ENCODE data around the gene AP2S1. TPM values are rescaled to one million over a fixed set of nuclear protein-coding genes. Genes with fewer than 3 reads are reported as not detected.
"Not testable (repeated sequence)": the region's sequence is repeated elsewhere in the genome, so short reads cannot be mapped to it uniquely, and the experiment has no call there.

AP2S1 gene
- total RNA-seq: 100 to 1,000 TPM; 130 to 136 TPM

DNA sequence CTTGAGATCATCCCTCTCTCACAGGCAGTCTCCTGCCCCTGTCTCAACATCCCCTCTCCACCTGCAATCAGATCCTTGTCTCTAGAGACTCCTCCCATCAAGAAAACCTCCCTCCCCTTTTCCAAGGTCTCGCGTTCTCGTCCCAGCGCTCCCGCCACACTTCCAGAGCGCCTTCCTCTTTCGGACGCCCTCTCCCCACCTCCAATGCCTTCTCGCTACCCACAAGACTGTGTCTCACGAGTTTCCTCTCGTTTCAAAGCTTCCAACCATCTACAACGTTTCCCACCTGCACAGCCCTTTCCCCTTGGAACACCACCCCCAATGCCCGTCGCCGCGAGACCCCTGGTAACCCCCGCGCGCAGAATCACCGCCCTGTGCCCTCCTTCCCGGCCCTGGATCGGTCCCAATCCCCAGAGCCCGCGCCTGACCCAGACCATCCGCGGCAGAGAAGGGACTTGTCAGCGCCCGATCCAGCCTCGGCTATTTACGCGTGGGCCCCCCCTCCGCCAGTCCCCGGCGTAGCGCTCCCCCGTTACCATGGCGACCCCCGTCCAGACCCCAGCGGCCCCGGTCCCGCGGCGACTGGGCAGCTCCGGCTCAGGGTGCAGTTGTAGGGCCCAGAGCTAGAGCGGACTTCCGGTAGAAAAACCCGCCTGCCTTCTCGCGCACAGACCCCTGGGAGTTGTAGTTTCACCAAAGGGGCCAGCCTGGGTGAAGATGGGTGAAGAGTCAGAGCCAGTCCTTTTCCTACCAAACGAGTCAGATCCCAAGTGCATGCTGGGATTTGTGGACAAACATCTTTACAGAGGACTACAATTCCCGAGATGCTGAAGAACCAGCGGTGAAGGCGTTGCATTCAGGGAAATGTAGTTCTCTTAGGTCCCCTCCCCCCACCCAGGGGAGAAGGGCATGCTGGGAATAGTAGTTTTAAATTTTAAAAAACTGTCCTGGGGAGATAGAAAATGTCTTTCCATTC, at the start of gene AP2S1:
TSS of gene AP2S1 (minus strand) at position 619 of the 976 bp plus-strand sequence. CDS start at position 539, 80 bp downstream.
- CTCF ChIA-PET: interaction anchor here (0.6 to 1.8 kb wide), 4 partner anchors 10 to 665 kb away, joined by 3 to 11 read pairs (median 8); no protein-coding TSS in a partner anchor
- H3K9me3 Mint-ChIP-seq: no peaks in the 10 kb centered on the region
- POLR2A ChIA-PET: no interaction called here
- peaks cover 4% of the 10 kb centered on the region for H3K27me3 Mint-ChIP-seq
- peak within 1 kb of the TSS; percentile 87 for H3K27ac Mint-ChIP-seq
- H3K4me3 Mint-ChIP-seq: peak within 1 kb of the TSS; percentile 89
- peak; percentile 93 for DNase-seq
- peaks cover 29% of the 10 kb centered on the region for H3K4me1 Mint-ChIP-seq
- H3K36me3 Mint-ChIP-seq (ENCODE audit: low read depth): peaks cover 9% of the 10 kb centered on the region

- H3K4me1 Mint-ChIP-seq: peaks cover 18% of the 10 kb centered on the region
- POLR2A ChIA-PET: no interaction called here
Observed at GRCh38 chr19:46900341-46900740, 49.7 kb upstream of the AP2S1 start.

GRCh38 chr19:46898731-46899130, 48.1 kb upstream of the AP2S1 start:
- H3K27ac Mint-ChIP-seq: no peak overlapping the region
- peaks cover 11% of the 10 kb centered on the region for H3K4me1 Mint-ChIP-seq
- POLR2A ChIA-PET: no interaction called here
- no peak for DNase-seq
- H3K36me3 Mint-ChIP-seq (ENCODE audit: low read depth): no peaks in the 10 kb centered on the region
- H3K9me3 Mint-ChIP-seq: no peaks in the 10 kb centered on the region
- H3K27me3 Mint-ChIP-seq: no peaks in the 10 kb centered on the region
- CTCF ChIA-PET: interaction anchor here (0.9 to 1.1 kb wide), 2 partner anchors 9 to 114 kb away, joined by 3 to 5 read pairs; no protein-coding TSS in a partner anchor
- H3K4me3 Mint-ChIP-seq: no peak overlapping the region

More at GRCh38 chr19:46900341-46900740, 49.7 kb upstream of the AP2S1 start:
- no peak for DNase-seq
- Mint-ChIP-seq H3K36me3 (ENCODE audit: low read depth) (no peaks in the 10 kb centered on the region), H3K9me3 (no peaks in the 10 kb centered on the region), H3K4me3 (no peak overlapping the region), H3K27ac (no peak overlapping the region), H3K27me3 (no peaks in the 10 kb centered on the region)
- CTCF ChIA-PET: interaction anchor here (0.6 to 1.1 kb wide), 3 partner anchors 17 to 306 kb away, joined by 3 to 4 read pairs (median 3); no protein-coding TSS in a partner anchor

- POLR2A ChIA-PET: no interaction called here
- no peaks in the 10 kb centered on the region for H3K36me3 Mint-ChIP-seq (ENCODE audit: low read depth)
- no peaks in the 10 kb centered on the region for H3K9me3 Mint-ChIP-seq
- H3K27ac Mint-ChIP-seq: no peak overlapping the region
- no peak for DNase-seq
- H3K4me3 Mint-ChIP-seq: no peak overlapping the region
- CTCF ChIA-PET: interaction anchor here (1.0 to 1.8 kb wide), 3 partner anchors 10 to 22 kb away, joined by 4 to 7 read pairs (median 5); no protein-coding TSS in a partner anchor
- no peaks in the 10 kb centered on the region for H3K27me3 Mint-ChIP-seq
- peaks cover 10% of the 10 kb centered on the region for H3K4me1 Mint-ChIP-seq
Observed at GRCh38 chr19:46896076-46896794, 45.6 kb upstream of the AP2S1 start.

DNA sequence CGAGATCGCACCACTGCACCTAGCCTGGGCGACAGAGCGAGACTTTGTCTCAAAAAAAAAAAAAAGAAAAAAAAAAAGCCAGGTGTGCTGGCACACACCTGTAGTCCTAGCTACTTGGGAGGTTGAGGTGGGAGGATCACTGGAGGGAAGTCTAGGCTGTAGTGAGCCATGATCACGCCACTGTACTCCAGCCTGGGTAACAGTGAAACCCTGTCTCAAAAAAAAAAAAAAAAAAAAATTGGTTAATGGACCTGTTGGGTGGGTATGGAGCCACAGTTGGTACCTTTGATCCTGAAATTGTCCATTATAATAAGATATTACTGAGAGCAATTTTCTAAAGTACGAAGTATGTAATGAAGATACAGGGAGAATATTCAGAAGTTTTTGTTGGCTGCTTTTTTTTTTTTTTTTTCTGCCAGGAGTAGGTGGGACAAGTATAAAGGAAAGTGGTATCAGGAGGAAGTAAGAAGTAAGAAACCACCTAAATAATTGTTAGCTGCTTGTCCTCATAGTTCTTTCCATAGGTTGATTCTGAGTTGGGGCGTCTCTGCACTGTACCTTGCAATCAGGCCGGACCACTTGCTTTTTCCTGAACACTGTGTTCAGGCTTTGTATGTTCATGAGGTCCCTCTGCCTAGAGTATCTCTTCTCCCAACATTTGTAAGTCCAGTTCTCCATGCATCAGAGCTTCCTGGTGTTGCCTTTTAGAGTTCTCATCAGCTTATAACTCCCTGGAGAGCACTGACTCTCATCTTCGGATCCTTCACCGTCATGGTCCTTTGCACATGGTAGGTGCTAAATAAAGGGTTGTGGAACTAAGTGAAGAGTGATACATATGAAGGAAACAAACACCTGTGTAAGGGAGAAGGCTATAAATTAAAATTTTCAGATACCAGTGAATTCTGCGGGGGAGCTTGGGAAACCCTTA, 41.9 kb upstream of the AP2S1 start:
- H3K4me3 Mint-ChIP-seq: no peak overlapping the region
- no peak for DNase-seq
- no peaks in the 10 kb centered on the region for H3K27me3 Mint-ChIP-seq
- H3K9me3 Mint-ChIP-seq: no peaks in the 10 kb centered on the region
- H3K4me1 Mint-ChIP-seq: peaks cover 6% of the 10 kb centered on the region
- H3K27ac Mint-ChIP-seq: no peak overlapping the region
- ChIA-PET CTCF (interaction anchor here (0.6 to 1.0 kb wide), 3 partner anchors 11 to 49 kb away, joined by 3 read pairs; no protein-coding TSS in a partner anchor), POLR2A (no interaction called here)
- no peaks in the 10 kb centered on the region for H3K36me3 Mint-ChIP-seq (ENCODE audit: low read depth)

DNA sequence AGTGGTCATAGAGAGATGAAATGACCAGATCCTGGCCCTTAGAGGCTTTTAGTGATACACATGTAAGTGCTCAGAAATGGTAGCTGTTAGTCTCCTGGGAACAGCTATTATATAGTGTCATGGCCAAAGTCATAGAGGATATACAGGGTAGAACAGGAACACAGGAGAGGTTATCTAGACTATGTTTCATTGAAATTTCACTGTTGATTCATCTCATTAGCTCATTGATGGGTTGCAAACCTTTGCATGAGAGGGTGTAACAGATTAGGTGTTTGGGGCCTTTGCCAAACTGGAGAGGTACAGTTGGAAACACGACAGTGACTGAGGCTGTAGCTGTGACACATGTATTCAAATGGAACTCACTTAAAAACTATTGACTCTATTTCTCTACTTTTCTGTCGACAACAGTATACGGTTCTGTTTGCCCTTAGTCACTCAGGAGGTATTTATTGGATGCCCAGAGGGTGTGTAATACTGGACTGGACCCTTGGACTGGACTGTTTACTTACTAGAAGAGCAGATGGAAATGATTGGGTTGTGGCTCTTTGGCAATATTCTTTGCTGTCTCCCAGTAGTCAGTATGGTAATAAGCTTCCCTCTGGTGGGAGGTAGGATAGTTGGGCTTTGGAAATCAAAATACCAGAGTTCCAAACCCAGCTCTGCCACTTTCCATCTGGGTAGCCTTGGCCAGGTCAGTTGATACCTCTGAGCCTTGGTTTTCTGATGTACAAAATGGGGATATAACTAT, 40.0 kb upstream of the AP2S1 start:
- Mint-ChIP-seq H3K4me3 (no peak overlapping the region), H3K4me1 (peaks cover 9% of the 10 kb centered on the region), H3K9me3 (no peaks in the 10 kb centered on the region), H3K27ac (no peak overlapping the region), H3K36me3 (ENCODE audit: low read depth) (no peaks in the 10 kb centered on the region), H3K27me3 (no peaks in the 10 kb centered on the region)
- CTCF ChIA-PET: interaction anchor here (0.5 to 1.7 kb wide), 5 partner anchors 9 to 1272 kb away, joined by 3 to 5 read pairs (median 3); no protein-coding TSS in a partner anchor
- POLR2A ChIA-PET: no interaction called here
- DNase-seq: no peak

DNA sequence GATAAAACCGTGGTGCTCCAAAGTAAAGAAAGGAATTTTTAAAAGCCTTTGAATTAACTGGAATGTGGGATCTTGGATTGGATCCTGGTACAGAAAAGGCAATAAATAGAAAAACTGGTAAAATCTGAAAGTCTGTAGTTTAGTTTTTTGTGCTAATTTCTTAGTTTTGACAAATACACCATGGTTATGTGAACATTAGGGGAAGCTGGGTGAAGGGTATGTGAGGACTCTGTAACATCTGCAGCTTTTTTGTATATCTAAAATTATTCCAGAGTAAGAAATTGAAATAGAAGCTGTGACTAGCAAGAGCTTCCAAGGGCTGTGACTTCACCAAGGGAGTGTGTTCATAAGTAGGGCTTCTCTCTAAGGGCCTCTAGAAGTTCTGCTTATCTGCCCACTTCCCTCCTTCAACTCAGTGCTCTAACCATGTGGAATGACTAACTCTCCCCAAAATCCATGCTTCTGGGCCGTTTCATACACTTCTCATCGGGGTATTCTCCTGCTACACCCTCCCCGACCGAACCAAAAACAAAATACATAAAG, 36.7 kb upstream of the AP2S1 start:
- Mint-ChIP-seq H3K9me3 (no peaks in the 10 kb centered on the region), H3K27ac (no peak overlapping the region), H3K4me1 (peaks cover 7% of the 10 kb centered on the region), H3K4me3 (no peak overlapping the region), H3K36me3 (ENCODE audit: low read depth) (no peaks in the 10 kb centered on the region), H3K27me3 (no peaks in the 10 kb centered on the region)
- POLR2A ChIA-PET: no interaction called here
- DNase-seq: no peak
- CTCF ChIA-PET: interaction anchor here (1.0 kb wide), 1 partner anchor 38 kb away, joined by 3 read pairs; no protein-coding TSS in a partner anchor

DNA sequence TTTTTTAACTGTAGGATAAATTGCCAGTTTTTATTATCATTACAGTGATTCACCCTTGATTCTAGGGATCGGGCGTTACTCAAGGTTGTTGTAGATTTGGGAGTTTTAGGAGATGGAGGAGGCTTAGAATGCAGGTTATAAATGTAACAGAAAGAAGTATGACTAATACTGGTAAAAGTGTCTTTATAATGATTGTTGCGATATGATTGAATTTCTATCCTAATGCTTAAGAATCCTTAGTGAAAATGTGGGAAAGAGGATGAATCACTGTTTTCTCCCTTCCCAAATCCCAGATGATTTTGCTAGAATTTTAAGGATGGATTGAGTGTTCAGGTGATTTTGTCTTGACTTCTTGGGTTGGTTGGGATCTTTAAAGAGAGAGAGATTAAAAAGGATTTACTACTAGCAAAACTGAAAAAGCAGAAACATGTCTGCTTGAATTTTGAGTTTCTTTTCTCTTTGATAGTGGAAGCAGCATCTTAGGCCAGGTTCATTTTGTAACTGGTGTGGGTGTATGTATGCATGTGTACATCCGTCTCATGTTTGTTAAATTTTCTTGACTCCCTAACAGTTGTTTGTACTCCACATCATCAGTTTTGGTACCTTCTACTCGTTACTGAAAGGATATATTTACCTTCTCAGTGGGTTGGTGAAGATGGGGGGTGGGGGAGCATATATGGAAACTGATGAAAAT, 36.0 kb upstream of the AP2S1 start:
- Mint-ChIP-seq H3K27me3 (no peaks in the 10 kb centered on the region), H3K4me1 (peaks cover 7% of the 10 kb centered on the region), H3K27ac (no peak overlapping the region), H3K4me3 (no peak overlapping the region), H3K9me3 (no peaks in the 10 kb centered on the region), H3K36me3 (ENCODE audit: low read depth) (no peaks in the 10 kb centered on the region)
- ChIA-PET POLR2A (no interaction called here), CTCF (interaction anchor here (0.6 to 1.0 kb wide), 2 partner anchors 39 to 441 kb away, joined by 3 read pairs; no protein-coding TSS in a partner anchor)
- DNase-seq: no peak

- Mint-ChIP-seq H3K36me3 (ENCODE audit: low read depth) (no peaks in the 10 kb centered on the region), H3K27me3 (no peaks in the 10 kb centered on the region), H3K27ac (no peak overlapping the region), H3K9me3 (no peaks in the 10 kb centered on the region), H3K4me3 (no peak overlapping the region), H3K4me1 (peaks cover 7% of the 10 kb centered on the region)
- CTCF ChIA-PET: interaction anchor here (0.6 to 1.3 kb wide), 3 partner anchors 12 to 463 kb away, joined by 3 to 4 read pairs (median 3); no protein-coding TSS in a partner anchor
- DNase-seq: no peak
- POLR2A ChIA-PET: no interaction called here
Observed at GRCh38 chr19:46885411-46885810, 34.8 kb upstream of the AP2S1 start.

- CTCF ChIA-PET: interaction anchor here (0.9 to 1.0 kb wide), 2 partner anchors 18 to 27 kb away, joined by 3 to 4 read pairs; no protein-coding TSS in a partner anchor
- H3K36me3 Mint-ChIP-seq (ENCODE audit: low read depth); H3K4me3 Mint-ChIP-seq; H3K27me3 Mint-ChIP-seq; POLR2A ChIA-PET; DNase-seq; H3K27ac Mint-ChIP-seq; H3K4me1 Mint-ChIP-seq; H3K9me3 Mint-ChIP-seq: not testable (repeated sequence)
Observed at GRCh38 chr19:46882751-46883150, 32.1 kb upstream of the AP2S1 start.

GRCh38 chr19:46882034-46882433, 31.4 kb upstream of the AP2S1 start:
- Mint-ChIP-seq H3K4me3 (no peak overlapping the region), H3K9me3 (no peaks in the 10 kb centered on the region), H3K36me3 (ENCODE audit: low read depth) (no peaks in the 10 kb centered on the region), H3K27me3 (no peaks in the 10 kb centered on the region), H3K4me1 (peaks cover 4% of the 10 kb centered on the region), H3K27ac (no peak overlapping the region)
- no peak for DNase-seq
- ChIA-PET POLR2A (no interaction called here), CTCF (interaction anchor here (1.0 kb wide), 2 partner anchors 11 to 18 kb away, joined by 3 read pairs; no protein-coding TSS in a partner anchor)

Data from activated CD4-positive, alpha-beta T cell treated with anti-CD3 and anti-CD28 coated beads, Interleukin-2, amount 10 ng/mL, durations not matched to agents 7 days and 5 days (primary cell).